HFF-Myc (cell line): ENCODE results near the gene MLKL.

Source experiments
- DNase-seq: peaks from one replicate; pipeline ENCODE4 v3.0.0-alpha.2; 2011; ENCODE audit warnings: low read depth; ENCODE audit errors: extremely low read depth
- H3K4me3 ChIP-seq: replicated peaks from 2 replicates; pipeline ENCODE4 v1.5.1; 2011; ENCODE audit warnings: low read depth, mild to moderate bottlenecking, control low read depth, low read length
- TF ChIP-seq, protein P1 (sequence below): IDR thresholded peaks from 2 replicates; pipeline ENCODE4 v1.5.1; 2012; ENCODE audit warnings: mild to moderate bottlenecking, low read depth, low read length, control low read depth; ENCODE audit errors: missing control alignments

The MLKL gene

DNA sequence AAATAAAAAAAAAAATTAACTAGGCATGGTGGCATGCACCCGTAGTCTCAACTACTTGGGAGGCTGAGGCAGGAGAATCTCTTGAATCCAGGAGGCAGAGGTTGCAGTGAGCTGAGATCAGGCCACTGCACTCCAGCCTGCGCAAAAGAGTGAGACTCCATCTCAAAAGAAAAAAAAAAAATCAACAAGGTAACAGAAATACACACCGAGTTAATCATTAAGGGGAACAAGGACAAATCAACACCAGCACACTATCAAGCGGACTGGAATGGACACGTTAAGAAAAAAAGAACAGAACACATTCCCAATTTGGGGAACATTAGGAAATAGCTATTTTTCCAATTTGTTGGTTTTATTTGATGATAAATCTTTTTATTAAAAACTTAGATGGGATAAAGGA is 65.4 kb downstream of the MLKL start:
- TF ChIP-seq, protein P1, sequence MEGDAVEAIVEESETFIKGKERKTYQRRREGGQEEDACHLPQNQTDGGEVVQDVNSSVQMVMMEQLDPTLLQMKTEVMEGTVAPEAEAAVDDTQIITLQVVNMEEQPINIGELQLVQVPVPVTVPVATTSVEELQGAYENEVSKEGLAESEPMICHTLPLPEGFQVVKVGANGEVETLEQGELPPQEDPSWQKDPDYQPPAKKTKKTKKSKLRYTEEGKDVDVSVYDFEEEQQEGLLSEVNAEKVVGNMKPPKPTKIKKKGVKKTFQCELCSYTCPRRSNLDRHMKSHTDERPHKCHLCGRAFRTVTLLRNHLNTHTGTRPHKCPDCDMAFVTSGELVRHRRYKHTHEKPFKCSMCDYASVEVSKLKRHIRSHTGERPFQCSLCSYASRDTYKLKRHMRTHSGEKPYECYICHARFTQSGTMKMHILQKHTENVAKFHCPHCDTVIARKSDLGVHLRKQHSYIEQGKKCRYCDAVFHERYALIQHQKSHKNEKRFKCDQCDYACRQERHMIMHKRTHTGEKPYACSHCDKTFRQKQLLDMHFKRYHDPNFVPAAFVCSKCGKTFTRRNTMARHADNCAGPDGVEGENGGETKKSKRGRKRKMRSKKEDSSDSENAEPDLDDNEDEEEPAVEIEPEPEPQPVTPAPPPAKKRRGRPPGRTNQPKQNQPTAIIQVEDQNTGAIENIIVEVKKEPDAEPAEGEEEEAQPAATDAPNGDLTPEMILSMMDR, result no peak
- DNase-seq, result no peak
- no peak overlapping the region for H3K4me3 ChIP-seq

DNA sequence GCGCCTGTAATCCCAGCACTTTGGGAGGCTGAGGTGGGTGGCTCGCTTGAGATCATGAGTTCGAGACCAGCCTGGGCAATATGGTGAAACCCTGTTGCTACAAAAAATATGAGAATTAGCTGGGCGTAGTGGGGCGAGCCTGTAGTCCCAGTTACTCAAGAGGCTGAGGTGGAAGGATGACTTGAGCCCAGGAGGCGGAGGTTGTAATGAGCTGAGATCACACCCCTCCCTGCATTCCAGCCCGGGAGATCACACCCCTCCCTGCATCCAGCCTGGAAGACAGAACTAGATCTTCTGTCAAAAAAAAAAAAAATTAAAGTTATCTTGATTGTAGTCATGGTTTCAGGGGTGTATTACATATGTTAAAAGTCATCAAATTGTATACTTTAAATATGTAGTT is 67.0 kb downstream of the MLKL start:
- DNase-seq, result no peak
- TF ChIP-seq, protein P1, result no peak
- H3K4me3 ChIP-seq, result no peak overlapping the region

DNA sequence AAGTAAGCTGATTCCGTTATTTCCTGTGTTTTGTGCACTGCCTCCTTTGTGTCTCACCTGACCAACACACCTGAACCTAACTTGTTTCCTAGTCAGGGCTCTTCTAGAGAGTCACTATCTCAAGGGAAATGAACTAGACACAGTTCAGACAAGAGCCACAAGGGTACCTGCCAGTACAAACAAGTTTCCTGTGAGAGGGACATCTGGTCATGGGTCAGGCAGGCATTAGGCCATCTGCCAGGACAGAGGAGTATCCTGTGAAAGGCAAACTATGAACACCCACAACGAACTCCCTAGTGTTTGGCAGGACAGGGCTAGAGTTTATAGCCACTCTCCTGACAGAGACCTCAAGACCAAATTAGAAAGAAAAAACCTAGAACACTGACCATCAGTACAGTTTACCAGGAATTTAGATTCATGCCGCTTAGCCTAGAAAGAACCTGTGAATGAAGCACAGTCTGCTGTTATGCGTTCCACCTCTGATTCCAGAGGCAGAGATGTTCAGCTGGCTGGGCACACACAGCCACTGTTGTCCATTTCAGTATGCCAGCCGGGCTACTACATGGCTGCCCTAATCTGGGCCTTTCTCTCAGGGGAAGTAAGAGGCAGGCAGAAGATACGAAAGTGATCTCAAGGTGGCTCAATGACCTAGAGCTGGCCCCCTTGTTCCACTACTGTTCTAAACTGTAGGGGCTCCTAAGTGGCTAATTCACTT is 73.0 kb downstream of the MLKL start:
- TF ChIP-seq, protein P1, result no peak
- DNase-seq, result no peak
- no peak overlapping the region for H3K4me3 ChIP-seq

DNA sequence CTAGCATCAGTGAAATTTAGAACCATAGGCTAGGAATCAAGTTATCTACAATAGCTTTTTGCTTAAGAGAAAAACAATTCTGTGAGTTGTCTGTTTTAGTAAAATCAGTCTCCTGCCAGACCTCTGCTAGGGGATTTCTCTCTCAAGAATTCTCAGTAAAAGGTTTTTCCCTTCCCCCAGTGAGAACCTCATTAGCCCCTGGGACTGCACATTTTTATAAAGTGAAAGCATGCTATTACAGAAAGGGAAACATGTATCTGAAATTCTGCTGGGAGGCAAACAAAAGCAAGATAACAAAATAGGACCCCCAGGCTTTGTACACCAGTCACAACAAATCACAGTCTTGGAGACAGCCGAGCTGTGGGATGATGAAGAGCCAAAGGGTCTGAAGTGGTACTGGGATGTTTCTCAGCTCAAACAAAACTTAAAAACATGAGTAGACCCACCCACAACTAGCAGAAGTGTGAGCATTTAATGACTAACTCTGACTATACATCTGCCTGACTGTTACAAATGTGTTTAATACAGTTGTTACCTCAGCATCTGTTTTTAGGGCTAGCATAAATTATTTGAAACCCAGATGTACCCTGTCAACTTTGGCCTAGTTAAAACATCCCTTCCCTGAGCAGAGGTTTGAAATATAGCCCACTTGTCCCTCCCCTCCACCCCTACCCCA is 73.8 kb downstream of the MLKL start:
- no peak for DNase-seq
- TF ChIP-seq, protein P1, result no peak
- H3K4me3 ChIP-seq, result no peak overlapping the region

DNA sequence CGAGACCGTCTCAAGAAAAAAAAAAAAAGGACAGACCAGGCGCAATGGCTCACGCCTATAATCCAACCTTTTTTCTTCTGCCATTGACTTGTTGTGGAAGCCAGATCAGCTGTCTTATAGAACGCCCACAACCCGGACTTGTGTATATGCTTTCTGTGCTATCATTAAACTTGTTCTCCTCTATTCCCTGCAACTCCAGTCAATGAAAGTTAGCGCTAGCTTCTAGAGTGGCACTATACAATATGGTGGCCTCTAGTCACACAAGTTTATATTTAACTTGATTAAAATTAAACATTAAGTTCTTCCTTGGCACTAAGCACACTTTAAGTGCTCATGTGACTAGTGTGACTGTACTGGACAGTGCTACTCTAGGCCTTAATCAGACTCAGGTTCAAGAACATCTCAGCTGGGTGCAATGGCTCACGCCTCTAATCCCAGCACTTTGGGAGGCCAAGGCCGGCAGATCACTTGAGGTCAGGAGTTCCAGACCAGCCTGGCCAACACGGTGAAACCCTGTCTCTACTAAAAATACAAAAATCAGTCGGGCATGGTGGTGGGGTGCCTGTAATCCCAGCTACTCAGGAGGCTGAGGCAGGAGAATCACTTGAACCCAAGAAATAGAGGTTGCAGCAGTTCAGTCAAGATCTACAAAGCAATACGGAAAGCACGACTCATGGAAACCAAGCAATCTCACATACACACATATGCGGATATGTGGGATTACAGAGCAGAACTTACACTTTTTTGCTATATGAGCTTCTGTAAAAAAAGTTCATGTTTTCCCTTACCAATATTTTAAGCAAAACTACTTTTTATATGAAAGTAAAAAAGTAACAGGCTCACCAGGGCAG is 74.9 kb downstream of the MLKL start:
- TF ChIP-seq, protein P1, result no peak
- DNase-seq, result no peak
- H3K4me3 ChIP-seq, result no peak overlapping the region

DNA sequence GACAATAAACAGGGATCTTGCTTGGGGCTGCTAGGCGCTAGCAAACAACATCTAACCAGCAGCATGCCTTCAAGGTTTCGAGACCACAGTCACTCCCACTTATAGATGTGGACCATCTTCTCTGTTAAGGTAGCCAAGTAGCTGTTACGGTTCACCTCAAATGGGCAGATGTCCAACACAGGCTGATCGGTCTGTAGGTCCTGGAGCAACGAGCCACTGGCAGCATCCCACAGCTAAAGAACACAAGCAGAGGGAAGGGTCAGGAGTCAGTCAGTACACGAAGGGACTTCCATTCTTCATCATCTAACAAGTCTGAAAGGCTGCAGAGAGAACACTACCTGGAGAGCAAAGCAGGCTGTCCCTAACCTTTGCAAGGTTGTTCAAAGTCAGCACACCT is 76.8 kb downstream of the MLKL start:
- no peak for DNase-seq
- TF ChIP-seq, protein P1, result no peak
- no peak overlapping the region for H3K4me3 ChIP-seq
